SK-MEL-5 (cell line): ENCODE results near the gene COX4I2. TPM values are rescaled to one million over a fixed set of nuclear protein-coding genes. Genes with fewer than 3 reads are reported as not detected.
"Not testable (repeated sequence)": the region's sequence is repeated elsewhere in the genome, so short reads cannot be mapped to it uniquely, and the experiment has no call there.

Experiments used
- DNase-seq: peaks from one replicate; pipeline ENCODE4 v3.0.0-alpha.2; 2016; ENCODE audit warnings: low read depth, low spot score
- in situ Hi-C: cut with HindIII; loops from 2 replicates; pipeline ENCODE4 v1.10.0; 2016; ENCODE audit warnings: low sequenced_read_pairs, high pct_unique_total_duplicates, low pct_unique_long_range_greater_than_20kb
- total RNA-seq: library from RNA; depleted of rRNA; stranded (reverse); fragments of >200 nt; shearing (Covaris generic); gene quantifications from 2 replicates; pipeline ENCODE4 v1.2.3, GENCODE V29; 2014

Gene COX4I2
- total RNA-seq, 1 experiment from 2014 or later, result not detected

DNA sequence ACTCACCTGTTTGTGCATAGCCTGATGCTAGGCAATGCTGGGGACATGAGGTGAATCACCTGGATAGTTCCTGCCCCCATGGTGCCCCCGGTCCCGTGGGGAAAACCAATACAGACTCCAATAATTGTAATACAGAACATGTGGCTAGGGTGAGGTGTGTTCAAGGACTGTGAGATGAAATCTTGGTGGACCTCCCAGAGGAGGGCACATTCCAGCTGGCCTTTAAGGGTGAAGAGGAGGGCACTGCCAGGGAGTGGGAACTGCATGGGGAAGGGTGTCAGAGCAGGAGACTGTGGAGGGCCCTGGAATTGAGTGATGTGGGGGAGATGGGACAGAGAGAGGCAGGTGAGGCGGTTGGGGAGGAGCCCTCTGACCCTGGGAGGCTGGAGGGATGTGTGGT, 2.5 kb downstream of the COX4I2 start:
- no peak for DNase-seq
- in situ Hi-C loops, result no loop called here

DNA sequence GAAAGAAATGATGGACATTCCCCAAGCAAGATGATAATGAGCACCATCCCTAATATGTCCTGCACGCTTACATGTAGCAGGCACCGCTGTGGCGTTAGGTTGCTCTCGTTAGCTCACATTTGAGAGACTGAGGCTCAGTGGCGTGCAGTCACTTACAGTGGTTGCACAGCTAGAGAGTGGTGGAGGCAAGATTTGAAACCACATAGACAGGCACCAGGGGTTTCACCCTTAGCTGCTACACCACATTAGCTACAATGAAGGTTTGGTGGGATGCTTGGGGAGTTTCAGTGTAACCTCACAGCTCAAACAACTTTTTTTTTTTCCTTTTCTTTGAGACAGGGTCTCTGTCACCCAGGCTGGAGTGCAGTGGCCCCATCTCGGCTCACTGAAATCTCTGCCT, 3.7 kb downstream of the COX4I2 start:
- in situ Hi-C loops, result no loop called here
- DNase-seq, result no peak

DNA sequence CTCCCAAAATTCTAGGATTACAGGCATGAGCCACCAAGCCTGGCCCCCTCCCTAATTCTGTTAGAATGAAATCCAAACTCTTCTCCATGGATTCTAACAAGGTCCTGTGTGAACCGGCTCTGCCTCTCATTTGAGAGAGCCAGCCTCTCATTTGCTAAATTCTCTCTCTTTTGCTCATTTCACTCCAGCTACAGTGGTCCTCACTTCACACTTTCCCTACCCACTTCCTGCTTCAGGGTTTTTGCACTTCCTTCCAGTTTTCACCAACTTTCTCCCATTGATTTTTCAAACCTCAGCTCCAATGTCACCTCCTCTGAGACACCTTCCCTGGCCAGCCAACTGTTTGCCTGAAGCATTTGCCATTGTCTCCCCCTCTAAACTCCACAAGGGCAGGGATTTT, 5.1 kb downstream of the COX4I2 start:
- in situ Hi-C loops, result no loop called here
- no peak for DNase-seq

DNA sequence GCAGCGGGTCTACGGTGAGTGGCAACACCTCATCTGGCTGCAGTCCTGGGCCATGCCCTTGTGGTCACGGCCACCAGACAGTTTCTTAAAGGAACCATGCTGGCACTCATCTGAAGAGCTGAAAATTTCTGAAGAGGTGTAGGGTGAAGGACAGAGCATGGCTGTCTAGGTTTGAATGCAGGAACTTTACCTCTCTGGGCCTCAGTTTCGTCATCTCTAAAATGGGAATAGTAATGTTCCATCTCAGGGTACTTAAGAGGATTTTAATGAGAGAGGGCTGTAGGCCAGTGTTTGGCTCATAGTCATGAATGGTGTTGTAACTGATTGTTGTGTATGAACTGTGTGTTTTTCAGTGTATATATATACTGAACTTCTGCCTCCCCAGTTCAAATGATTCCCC, 5.8 kb downstream of the COX4I2 start:
- no peak for DNase-seq
- in situ Hi-C loops, result no loop called here

- DNase-seq, result no peak
- in situ Hi-C loops, result no loop called here
Measured at GRCh38 chr20:31644701-31645100, 7.0 kb downstream of the COX4I2 start.

DNA sequence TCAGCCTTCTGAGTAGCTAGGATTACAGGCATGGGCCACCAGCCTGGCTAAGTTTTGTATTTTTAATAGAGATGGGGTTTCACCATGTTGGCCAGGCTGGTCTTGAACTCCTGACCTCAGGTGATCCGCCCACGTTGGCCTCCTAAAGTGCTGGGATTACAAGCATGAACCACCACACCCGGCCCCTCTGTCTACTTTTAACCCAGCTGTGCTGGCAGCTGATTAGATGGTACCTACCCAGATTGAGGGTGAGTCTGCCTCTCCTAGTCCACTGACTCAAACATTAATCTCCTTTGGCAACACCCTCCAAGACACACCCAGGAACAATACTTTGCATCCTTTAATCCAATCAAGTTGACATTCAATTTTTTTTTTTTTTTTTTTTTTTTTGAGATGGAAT, 10.4 kb downstream of the COX4I2 start:
- not testable (repeated sequence) for DNase-seq

DNA sequence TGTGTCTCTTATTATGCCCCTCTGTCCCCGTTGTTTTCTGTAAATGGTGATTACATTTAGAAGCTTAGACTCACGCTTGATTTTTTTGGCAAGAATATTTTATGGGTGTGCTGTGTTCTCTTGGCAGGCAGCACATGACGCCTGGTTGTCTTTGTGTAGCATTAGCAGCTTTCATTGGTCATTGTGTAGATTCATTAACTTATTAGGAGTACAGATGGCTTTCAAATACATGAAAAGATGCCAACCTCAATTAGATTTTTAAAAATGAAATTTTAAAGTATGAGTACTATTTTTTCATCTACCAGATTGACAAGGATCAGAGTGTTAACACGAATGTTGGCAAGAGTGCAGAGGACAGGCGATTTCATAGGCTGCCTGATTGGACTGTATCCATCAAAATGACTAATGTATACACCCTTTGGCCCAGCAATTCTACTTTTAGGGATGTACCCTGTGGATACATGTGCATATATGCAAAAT, 15.2 kb downstream of the COX4I2 start:
- DNase-seq, result no peak
- in situ Hi-C loops, result no loop called here

More for the DNA sequence above, 10.4 kb downstream of the COX4I2 start:
- in situ Hi-C loops, result not testable (repeated sequence)

GRCh38 chr20:31653561-31653960, 15.8 kb downstream of the COX4I2 start:
- no peak for DNase-seq
- in situ Hi-C loops, result no loop called here

GRCh38 chr20:31654534-31654933, 16.8 kb downstream of the COX4I2 start:
- no peak for DNase-seq
- in situ Hi-C loops, result no loop called here

- in situ Hi-C loops, result no loop called here
- peak; percentile 77 for DNase-seq
Measured at GRCh38 chr20:31661625-31662371, 24.1 kb downstream of the COX4I2 start.

DNA sequence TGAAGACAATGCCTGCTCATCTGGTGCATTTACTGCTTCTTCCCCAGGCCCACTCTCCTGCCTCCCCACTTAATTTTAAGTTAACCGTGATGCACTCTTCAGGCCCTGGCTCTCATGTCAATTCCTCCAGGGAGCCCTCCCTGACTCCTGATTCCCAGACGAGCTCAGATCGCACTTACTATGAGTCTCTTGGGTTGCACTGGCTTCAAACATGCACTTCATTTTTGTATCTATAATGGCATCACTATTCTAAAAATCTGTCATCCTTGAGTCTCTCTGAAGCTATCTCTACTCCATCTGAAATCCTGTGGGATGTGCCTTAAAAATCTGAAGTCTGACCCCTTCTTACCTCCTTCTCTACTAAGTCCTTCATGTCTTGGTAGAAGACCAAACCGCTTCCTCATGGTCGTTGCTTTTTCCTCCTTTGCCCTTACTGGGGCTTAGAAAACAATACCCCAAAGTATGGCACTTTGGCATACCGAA, 24.7 kb downstream of the COX4I2 start:
- no peak for DNase-seq
- in situ Hi-C loops, result no loop called here

DNA sequence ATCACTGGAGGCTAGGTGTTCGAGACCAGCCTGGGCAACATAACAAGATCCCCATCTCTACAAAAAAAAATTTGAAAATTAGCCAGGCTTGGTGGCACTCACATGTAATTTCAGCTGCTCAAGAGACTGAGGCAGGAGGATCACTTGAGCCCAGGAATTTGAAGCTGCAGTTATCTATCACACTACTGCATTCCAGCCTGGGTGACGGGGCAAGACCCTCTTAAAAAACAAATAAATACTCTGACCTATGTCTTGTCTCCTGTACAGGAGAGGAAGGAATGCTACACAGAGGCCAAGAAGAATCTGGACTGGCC, 25.8 kb downstream of the COX4I2 start:
- in situ Hi-C loops, result no loop called here
- no peak for DNase-seq

- in situ Hi-C loops, result no loop called here
- no peak for DNase-seq
Measured at GRCh38 chr20:31663838-31664695, 26.4 kb downstream of the COX4I2 start.

- in situ Hi-C loops, result no loop called here
- DNase-seq, result no peak
Measured at GRCh38 chr20:31664696-31665354, 27.1 kb downstream of the COX4I2 start.

DNA sequence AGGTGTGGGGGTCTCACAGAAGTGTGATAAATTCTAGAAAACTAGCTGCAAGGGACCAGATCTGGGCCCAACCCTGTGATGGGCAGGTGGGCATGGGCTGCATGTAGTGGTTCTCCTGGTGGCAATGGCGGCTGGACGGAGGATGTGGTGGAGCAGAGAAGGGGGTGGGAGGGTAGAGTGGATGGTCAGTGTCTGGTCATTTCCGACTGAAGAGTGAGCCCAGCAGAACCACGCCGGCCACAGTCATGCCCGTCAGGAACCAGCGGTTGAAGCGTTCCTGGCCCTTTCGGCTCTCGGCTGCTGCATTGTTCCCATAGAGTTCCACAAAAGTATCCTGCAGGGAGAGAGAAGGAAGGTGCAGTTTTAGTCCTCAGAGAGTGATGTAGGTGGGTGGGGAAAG, 28.0 kb downstream of the COX4I2 start:
- in situ Hi-C loops, result no loop called here
- no peak for DNase-seq

GRCh38 chr20:31666258-31667042, 28.7 kb downstream of the COX4I2 start:
- in situ Hi-C loops, result no loop called here
- peak; percentile 99 for DNase-seq
